OCI-LY1 (cell line): Measurements from ENCODE around the gene ASRGL1.

Experiments
- H2AFZ ChIP-seq: fragments of 200-600 bp; sonication (generic), shearing (Covaris generic); 2 replicates; pipeline ENCODE4 v1.6.0; 2014; ENCODE audit warnings: antibody characterized with exemption, mild to moderate bottlenecking, low read length
- H3F3A ChIP-seq: fragments of 200-600 bp; sonication (generic), shearing (Covaris generic); 2 replicates; pipeline ENCODE4 v1.6.0; 2014; ENCODE audit warnings: mild to moderate bottlenecking, antibody characterized with exemption, low read length, moderate library complexity; ENCODE audit not compliant: insufficient read depth
- H3K27ac ChIP-seq: fragments of 200-600 bp; sonication (generic); 2 replicates; pipeline ENCODE4 v1.5.1; 2014; ENCODE audit warnings: low read length, mixed run types, mild to moderate bottlenecking, low read depth; ENCODE audit not compliant: poor library complexity, severe bottlenecking
- H3K27me3 ChIP-seq: fragments of 200-600 bp; sonication (generic); 2 replicates; pipeline ENCODE4 v1.6.0; 2014; ENCODE audit warnings: antibody characterized with exemption, mild to moderate bottlenecking, low read length, moderate library complexity; ENCODE audit not compliant: insufficient read depth
- H3K36me3 ChIP-seq: fragments of 200-600 bp; sonication (generic); 2 replicates; pipeline ENCODE4 v1.6.1; 2014; ENCODE audit warnings: mild to moderate bottlenecking, antibody characterized with exemption, low read length, moderate library complexity, mixed read lengths; ENCODE audit not compliant: insufficient read depth
- H3K4me1 ChIP-seq: fragments of 200-600 bp; sonication (generic); 2 replicates; pipeline ENCODE4 v1.5.1; 2014; ENCODE audit warnings: mild to moderate bottlenecking, low read length, moderate library complexity; ENCODE audit not compliant: insufficient read depth, severe bottlenecking
- H3K4me2 ChIP-seq: fragments of 200-600 bp; sonication (generic), shearing (Covaris generic); 2 replicates; pipeline ENCODE4 v1.6.1; 2014; ENCODE audit warnings: low read length
- H3K4me3 ChIP-seq: fragments of 200-600 bp; sonication (generic); 2 replicates; pipeline ENCODE4 v1.5.1; 2014; ENCODE audit warnings: low read length, low read depth, mild to moderate bottlenecking, mixed read lengths; ENCODE audit not compliant: poor library complexity, severe bottlenecking
- H3K79me2 ChIP-seq: fragments of 200-600 bp; shearing (Covaris generic); 2 replicates; pipeline ENCODE4 v1.6.1; 2016; ENCODE audit warnings: mixed run types, low read length, mixed read lengths; ENCODE audit not compliant: insufficient read depth
- H3K9ac ChIP-seq: fragments of 200-600 bp; sonication (generic), shearing (Covaris generic); 2 replicates; pipeline ENCODE4 v1.6.1; 2014; ENCODE audit warnings: mild to moderate bottlenecking, low read length, mixed read lengths
- H3K9me2 ChIP-seq: fragments of 200-600 bp; sonication (generic), shearing (Covaris generic); 2 replicates; pipeline ENCODE4 v1.6.1; 2014; ENCODE audit warnings: low read depth, mild to moderate bottlenecking, low read length, mixed read lengths
- H3K9me3 ChIP-seq: fragments of 200-600 bp; shearing (Covaris generic); 2 replicates; pipeline ENCODE4 v1.6.1; 2014; ENCODE audit warnings: low read length, mixed read lengths
- H4K20me1 ChIP-seq: fragments of 200-600 bp; sonication (generic), shearing (Covaris generic); 2 replicates; pipeline ENCODE4 v1.6.0; 2016; ENCODE audit warnings: mild to moderate bottlenecking, low read length; ENCODE audit not compliant: insufficient read depth
- CTCF ChIP-seq: fragments of 200-600 bp; sonication (generic), shearing (Covaris generic); IDR thresholded peaks from 2 replicates; pipeline ENCODE4 v1.5.1; 2017; ENCODE audit warnings: mild to moderate bottlenecking, antibody characterized with exemption, low read length, moderate library complexity, mixed read lengths
- EZH2 ChIP-seq: fragments of 200-600 bp; sonication (generic), shearing (Covaris generic); IDR thresholded peaks from 2 replicates; pipeline ENCODE4 v1.8.0; 2017; ENCODE audit warnings: borderline replicate concordance, mixed run types, mild to moderate bottlenecking, antibody characterized with exemption, low read length, moderate library complexity, mixed read lengths

The ASRGL1 gene

GRCh38 chr11:62394825-62395538 lies 57.7 kb downstream of the ASRGL1 start:
- Histone ChIP-seq H3K36me3 (no peaks in the 10 kb centered on the region), H3K27ac (no peak overlapping the region), H3F3A (no peaks in the 10 kb centered on the region), H2AFZ (no peak overlapping the region), H4K20me1 (no peaks in the 10 kb centered on the region), H3K9me2 (no peaks in the 10 kb centered on the region), H3K4me1 (no peaks in the 10 kb centered on the region), H3K79me2 (no peaks in the 10 kb centered on the region), H3K9ac (no peak overlapping the region), H3K4me2 (no peak overlapping the region), H3K9me3 (no peaks in the 10 kb centered on the region), H3K27me3 (peaks cover 4% of the 10 kb centered on the region; the same call in 1 of the 2 replicates), H3K4me3 (no peak overlapping the region)
- TF ChIP-seq CTCF (peak; percentile 74), EZH2 (no peak)

- Histone ChIP-seq H3K9ac (no peak overlapping the region), H3K27me3 (no peaks in the 10 kb centered on the region; the same call in 1 of the 2 replicates), H3K9me3 (no peaks in the 10 kb centered on the region), H3K9me2 (no peaks in the 10 kb centered on the region), H3F3A (no peaks in the 10 kb centered on the region), H3K4me1 (no peaks in the 10 kb centered on the region), H3K36me3 (no peaks in the 10 kb centered on the region), H3K4me3 (no peak overlapping the region), H3K79me2 (no peaks in the 10 kb centered on the region), H4K20me1 (no peaks in the 10 kb centered on the region), H3K4me2 (no peak overlapping the region), H3K27ac (no peak overlapping the region), H2AFZ (no peak overlapping the region)
- TF ChIP-seq CTCF (no peak), EZH2 (no peak)
Observed at GRCh38 chr11:62395885-62396551, 58.8 kb downstream of the ASRGL1 start.

DNA sequence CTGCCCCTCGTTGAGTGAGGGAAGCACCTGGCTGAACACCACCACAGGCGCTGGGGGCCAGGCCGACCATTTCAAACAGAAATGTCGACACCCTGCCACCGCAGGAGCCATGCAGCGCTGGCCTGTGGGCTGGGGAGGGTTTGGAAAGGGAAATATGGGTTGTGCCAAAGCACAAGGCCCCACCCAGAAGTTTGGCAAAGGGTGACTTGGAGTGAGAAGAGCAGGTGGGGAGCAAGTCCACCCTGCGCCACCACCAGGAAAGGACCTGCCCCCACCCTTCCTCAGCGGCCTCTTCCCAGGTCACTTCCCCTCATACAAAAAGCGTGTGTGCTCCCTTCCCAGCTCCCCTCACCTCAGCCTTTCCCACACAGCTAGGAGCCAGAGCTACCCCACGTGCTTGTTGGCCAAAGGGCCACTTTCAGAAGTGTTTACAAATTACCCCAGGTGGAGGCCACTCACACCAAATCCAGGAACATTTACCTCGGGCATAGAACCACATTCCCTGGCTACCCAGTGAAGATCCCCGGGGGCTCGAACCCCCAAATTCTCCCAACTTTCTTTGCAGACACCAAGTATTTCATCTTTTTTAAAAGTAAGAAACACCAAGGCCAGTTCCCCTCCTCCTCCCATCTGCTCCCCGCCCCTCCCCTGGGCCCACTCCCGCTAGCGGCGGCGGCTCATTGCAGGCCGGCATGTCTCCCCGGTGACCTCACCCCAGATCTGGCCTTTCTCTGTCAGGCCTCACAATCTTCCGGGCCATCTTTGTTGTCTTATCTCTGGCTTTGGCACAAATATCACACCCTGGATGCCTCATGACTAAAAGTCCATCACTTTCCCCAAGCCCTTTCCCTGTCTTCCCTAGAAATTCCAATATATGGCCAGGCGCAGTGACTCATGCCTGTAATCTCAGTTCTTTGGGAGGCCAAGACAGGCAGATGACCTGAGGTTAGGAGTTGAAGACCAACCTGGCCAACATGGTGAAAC lies 61.1 kb downstream of the ASRGL1 start:
- no peaks in the 10 kb centered on the region for H3K4me1 ChIP-seq

More for the DNA sequence above, 61.1 kb downstream of the ASRGL1 start:
- H3K4me2 ChIP-seq = no peak overlapping the region
- TF ChIP-seq EZH2 = no peak
- TF ChIP-seq CTCF = no peak
- H4K20me1 ChIP-seq = no peaks in the 10 kb centered on the region
- no peaks in the 10 kb centered on the region for H3F3A ChIP-seq
- no peaks in the 10 kb centered on the region for H3K36me3 ChIP-seq
- no peaks in the 10 kb centered on the region for H3K9me2 ChIP-seq
- no peak overlapping the region for H3K27ac ChIP-seq
- H3K27me3 ChIP-seq = no peaks in the 10 kb centered on the region
- no peak overlapping the region for H3K4me3 ChIP-seq
- no peak overlapping the region for H2AFZ ChIP-seq
- no peak overlapping the region for H3K9ac ChIP-seq
- H3K79me2 ChIP-seq = no peaks in the 10 kb centered on the region
- H3K9me3 ChIP-seq = no peaks in the 10 kb centered on the region
